ENCODE measurements around the gene RNF113B. TPM values are rescaled to one million over a fixed set of nuclear protein-coding genes. Genes with fewer than 3 reads are reported as not detected.

RNF113B gene
- total RNA-seq, 1 experiment from 2014 or later = not detected

GRCh38 chr13:98222081-98222554 is 45.0 kb upstream of the RNF113B start:
- no peaks in the 10 kb centered on the region for H3K9me3 Mint-ChIP-seq (ENCODE audit: unreplicated experiment)
- intact Hi-C loops (cut with micrococcal nuclease; ENCODE audit: unreplicated experiment) = no loop called here
- no peak for DNase-seq
- no peak overlapping the region for H3K27ac Mint-ChIP-seq (ENCODE audit: unreplicated experiment)
- no peaks in the 10 kb centered on the region for H3K27me3 Mint-ChIP-seq (ENCODE audit: insufficient read depth, unreplicated experiment)
- peaks cover 44% of the 10 kb centered on the region for H3K36me3 Mint-ChIP-seq (ENCODE audit: insufficient read depth, unreplicated experiment)
- ChIA-PET CTCF (no interaction called here), POLR2A (no interaction called here)
- H3K4me1 Mint-ChIP-seq (ENCODE audit: low read depth, unreplicated experiment) = no peaks in the 10 kb centered on the region
- Histone ChIP-seq H3K9me3 (no peaks in the 10 kb centered on the region), H3K4me3 (ENCODE audit: low read depth, low read length) (no peak overlapping the region), H3K36me3 (ENCODE audit: control insufficient read depth, insufficient read depth, low read length) (peaks cover 5% of the 10 kb centered on the region), H3K4me1 (no peaks in the 10 kb centered on the region), H3K27me3 (replicated peaks; ENCODE audit: control insufficient read depth, insufficient read depth, low read length) (no peaks in the 10 kb centered on the region)
- BruUV-seq (replicated peaks) = no TSS peak
- no peak overlapping the region for H3K4me3 Mint-ChIP-seq (ENCODE audit: unreplicated experiment)
- TF ChIP-seq CTCF (IDR thresholded peaks at IDR 0.05; ENCODE audit: insufficient read depth in 1 of 2, low read depth in 1 of 2, low read length in 1 of 2, severe bottlenecking in 1 of 2, unreplicated experiment in 1 of 2) = no peak

- Histone ChIP-seq H3K36me3 (ENCODE audit: control insufficient read depth, insufficient read depth, low read length) (peaks cover 5% of the 10 kb centered on the region), H3K27me3 (replicated peaks; ENCODE audit: control insufficient read depth, insufficient read depth, low read length) (no peaks in the 10 kb centered on the region), H3K9me3 (no peaks in the 10 kb centered on the region), H3K4me1 (no peaks in the 10 kb centered on the region), H3K4me3 (ENCODE audit: low read depth, low read length) (no peak overlapping the region)
- TF ChIP-seq CTCF (IDR thresholded peaks at IDR 0.05; ENCODE audit: insufficient read depth in 1 of 2, low read depth in 1 of 2, low read length in 1 of 2, severe bottlenecking in 1 of 2, unreplicated experiment in 1 of 2) = no peak
- H3K27ac Mint-ChIP-seq (ENCODE audit: unreplicated experiment) = no peak overlapping the region
- no peaks in the 10 kb centered on the region for H3K9me3 Mint-ChIP-seq (ENCODE audit: unreplicated experiment)
- no peaks in the 10 kb centered on the region for H3K4me1 Mint-ChIP-seq (ENCODE audit: low read depth, unreplicated experiment)
- intact Hi-C loops (cut with micrococcal nuclease; ENCODE audit: unreplicated experiment) = no loop called here
- ChIA-PET CTCF (no interaction called here), POLR2A (no interaction called here)
- no peak overlapping the region for H3K4me3 Mint-ChIP-seq (ENCODE audit: unreplicated experiment)
- no peak for DNase-seq
- H3K36me3 Mint-ChIP-seq (ENCODE audit: insufficient read depth, unreplicated experiment) = peaks cover 42% of the 10 kb centered on the region
- H3K27me3 Mint-ChIP-seq (ENCODE audit: insufficient read depth, unreplicated experiment) = no peaks in the 10 kb centered on the region
- no TSS peak for BruUV-seq (replicated peaks)
These were observed 44.2 kb upstream of the RNF113B start for GRCh38 chr13:98221234-98221633.

- CTCF ChIA-PET = no interaction called here
- H3K36me3 ChIP-seq (ENCODE audit: control insufficient read depth, insufficient read depth, low read length) = peaks cover 2% of the 10 kb centered on the region; the same call in 1 of the 2 replicates
These were observed 43.3 kb upstream of the RNF113B start for GRCh38 chr13:98220271-98220791.

More at GRCh38 chr13:98220271-98220791, 43.3 kb upstream of the RNF113B start:
- Histone ChIP-seq H3K4me1 (no peaks in the 10 kb centered on the region), H3K27me3 (replicated peaks; ENCODE audit: control insufficient read depth, insufficient read depth, low read length) (no peaks in the 10 kb centered on the region), H3K9me3 (no peaks in the 10 kb centered on the region), H3K4me3 (ENCODE audit: low read depth, low read length) (no peak overlapping the region)
- Mint-ChIP-seq H3K27ac (ENCODE audit: unreplicated experiment) (no peak overlapping the region), H3K9me3 (ENCODE audit: unreplicated experiment) (no peaks in the 10 kb centered on the region), H3K27me3 (ENCODE audit: insufficient read depth, unreplicated experiment) (no peaks in the 10 kb centered on the region), H3K4me1 (ENCODE audit: low read depth, unreplicated experiment) (no peaks in the 10 kb centered on the region), H3K4me3 (ENCODE audit: unreplicated experiment) (no peak overlapping the region), H3K36me3 (ENCODE audit: insufficient read depth, unreplicated experiment) (peaks cover 40% of the 10 kb centered on the region)
- no peak for TF ChIP-seq CTCF (IDR thresholded peaks at IDR 0.05; ENCODE audit: insufficient read depth in 1 of 2, low read depth in 1 of 2, low read length in 1 of 2, severe bottlenecking in 1 of 2, unreplicated experiment in 1 of 2)
- POLR2A ChIA-PET = no interaction called here
- intact Hi-C loops (cut with micrococcal nuclease; ENCODE audit: unreplicated experiment) = no loop called here
- BruUV-seq (replicated peaks) = no TSS peak
- no peak for DNase-seq
